Measurements from ENCODE around the gene DMC1. TPM values are rescaled to one million over a fixed set of nuclear protein-coding genes. Genes with fewer than 3 reads are reported as not detected.

DMC1 gene
- total and polyA plus RNA-seq, 10 of the 15 experiments (the other 5 are each of a cell fraction or from before 2014, with no cell fraction given): 1.0 to 21.0 (median 4.5) TPM

- TF ChIP-seq USF2 (IDR thresholded peaks at IDR 0.05; ENCODE audit: borderline replicate concordance, low read depth, low read length): no peak
- no peak for TF ChIP-seq BCL11A (IDR thresholded peaks at IDR 0.05; ENCODE audit: low read depth, low read length)
Observed at GRCh38 chr22:38469306-38469781, 100.6 kb downstream of the DMC1 start (continued).

Other genes with a start within 250 kb of the DMC1 start
Only the 7 nearest of the 10 such genes appear.
- gene KCNJ4, start 115.0 kb downstream of the DMC1 start, total RNA-seq (2014; rRNA removed): not detected in 2 replicates
- gene KCNJ4, start 115.0 kb downstream of the DMC1 start, total RNA-seq (2014; rRNA removed; fragmentation: Illumina TruSeq; extraction: Trizol): not detected in 2 replicates
- gene KCNJ4, start 115.0 kb downstream of the DMC1 start, total RNA-seq (2021): not detected in 2 replicates
- not detected in 2 replicates for gene KCNJ4, start 115.0 kb downstream of the DMC1 start, polyA plus RNA-seq (2011; rRNA removed)
- not detected in 2 replicates for gene KCNJ4, start 115.0 kb downstream of the DMC1 start, polyA plus RNA-seq (2014; fragmentation: Illumina TruSeq; extraction: Trizol)
- not detected for gene KCNJ4, start 115.0 kb downstream of the DMC1 start, polyA plus RNA-seq (2014; fragmentation: Nextera tagmentation; extraction: Ambion mirVana)
- gene KCNJ4, start 115.0 kb downstream of the DMC1 start, polyA plus RNA-seq (2014; rRNA removed): not detected in 2 replicates
- gene KCNJ4, start 115.0 kb downstream of the DMC1 start, polyA plus RNA-seq (2016; fragmentation: Nextera tagmentation; extraction: Ambion mirVana): not detected
- 0.45 TPM in 1 of 2 replicates, not detected in the other for gene KDELR3, start 102.1 kb downstream of the DMC1 start, total RNA-seq (2014; rRNA removed)
- 0.18 TPM in 1 of 2 replicates, not detected in the other for gene KDELR3, start 102.1 kb downstream of the DMC1 start, total RNA-seq (2014; rRNA removed; fragmentation: Illumina TruSeq; extraction: Trizol)
- gene KDELR3, start 102.1 kb downstream of the DMC1 start, total RNA-seq (2021): 0.18 and 0.19 TPM in 2 replicates
- gene KDELR3, start 102.1 kb downstream of the DMC1 start, polyA plus RNA-seq (2011; rRNA removed): 0.98 and 1.4 TPM in 2 replicates
- gene KDELR3, start 102.1 kb downstream of the DMC1 start, polyA plus RNA-seq (2014; fragmentation: Illumina TruSeq; extraction: Trizol): 0.25 and 0.43 TPM in 2 replicates
- under 1 TPM; 0.24 TPM for gene KDELR3, start 102.1 kb downstream of the DMC1 start, polyA plus RNA-seq (2014; fragmentation: Nextera tagmentation; extraction: Ambion mirVana)
- gene KDELR3, start 102.1 kb downstream of the DMC1 start, polyA plus RNA-seq (2014; rRNA removed): 0.15 and 0.36 TPM in 2 replicates
- under 1 TPM; 0.32 to 0.36 TPM for gene KDELR3, start 102.1 kb downstream of the DMC1 start, polyA plus RNA-seq (2016; fragmentation: Nextera tagmentation; extraction: Ambion mirVana)
- 377 and 419 TPM in 2 replicates for gene DDX17, start 63.9 kb downstream of the DMC1 start, total RNA-seq (2014; rRNA removed)
- gene DDX17, start 63.9 kb downstream of the DMC1 start, total RNA-seq (2014; rRNA removed; fragmentation: Illumina TruSeq; extraction: Trizol): 223 and 233 TPM in 2 replicates
- 340 and 342 TPM in 2 replicates for gene DDX17, start 63.9 kb downstream of the DMC1 start, total RNA-seq (2021)
- gene DDX17, start 63.9 kb downstream of the DMC1 start, polyA plus RNA-seq (2011; rRNA removed): 778 and 793 TPM in 2 replicates
- gene DDX17, start 63.9 kb downstream of the DMC1 start, polyA plus RNA-seq (2014; fragmentation: Illumina TruSeq; extraction: Trizol): 310 and 395 TPM in 2 replicates
- 10 to 100 TPM; 47.1 to 91.4 TPM for gene DDX17, start 63.9 kb downstream of the DMC1 start, polyA plus RNA-seq (2014; fragmentation: Nextera tagmentation; extraction: Ambion mirVana)
- gene DDX17, start 63.9 kb downstream of the DMC1 start, polyA plus RNA-seq (2014; rRNA removed): 430 and 457 TPM in 2 replicates
- 10 to 100 TPM; 25.2 to 30.9 TPM for gene DDX17, start 63.9 kb downstream of the DMC1 start, polyA plus RNA-seq (2016; fragmentation: Nextera tagmentation; extraction: Ambion mirVana)
- under 0.01 and 0.11 TPM in 2 replicates for gene FAM227A, start 86.2 kb upstream of the DMC1 start, total RNA-seq (2014; rRNA removed)
- 0.14 and 0.18 TPM in 2 replicates for gene FAM227A, start 86.2 kb upstream of the DMC1 start, total RNA-seq (2014; rRNA removed; fragmentation: Illumina TruSeq; extraction: Trizol)
- 0.33 and 0.53 TPM in 2 replicates for gene FAM227A, start 86.2 kb upstream of the DMC1 start, total RNA-seq (2021)
- 0.22 and 0.45 TPM in 2 replicates for gene FAM227A, start 86.2 kb upstream of the DMC1 start, polyA plus RNA-seq (2011; rRNA removed)
- 0.06 and 0.28 TPM in 2 replicates for gene FAM227A, start 86.2 kb upstream of the DMC1 start, polyA plus RNA-seq (2014; fragmentation: Illumina TruSeq; extraction: Trizol)
- under 1 TPM; 0.02 to 0.11 TPM for gene FAM227A, start 86.2 kb upstream of the DMC1 start, polyA plus RNA-seq (2014; fragmentation: Nextera tagmentation; extraction: Ambion mirVana)
- gene FAM227A, start 86.2 kb upstream of the DMC1 start, polyA plus RNA-seq (2014; rRNA removed): 0.13 and 0.50 TPM in 2 replicates
- under 1 TPM; 0.29 to 0.59 TPM for gene FAM227A, start 86.2 kb upstream of the DMC1 start, polyA plus RNA-seq (2016; fragmentation: Nextera tagmentation; extraction: Ambion mirVana)
- 7.0 and 7.3 TPM in 2 replicates for gene CBY1, start 86.5 kb upstream of the DMC1 start, total RNA-seq (2014; rRNA removed)
- gene CBY1, start 86.5 kb upstream of the DMC1 start, total RNA-seq (2014; rRNA removed; fragmentation: Illumina TruSeq; extraction: Trizol): 7.0 and 7.4 TPM in 2 replicates
- 7.7 and 8.9 TPM in 2 replicates for gene CBY1, start 86.5 kb upstream of the DMC1 start, total RNA-seq (2021)
- 10.5 and 12.7 TPM in 2 replicates for gene CBY1, start 86.5 kb upstream of the DMC1 start, polyA plus RNA-seq (2011; rRNA removed)
- 13.0 TPM in 2 replicates for gene CBY1, start 86.5 kb upstream of the DMC1 start, polyA plus RNA-seq (2014; fragmentation: Illumina TruSeq; extraction: Trizol)
- gene CBY1, start 86.5 kb upstream of the DMC1 start, polyA plus RNA-seq (2014; fragmentation: Nextera tagmentation; extraction: Ambion mirVana): 10 to 100 TPM; 12.4 to 14.5 TPM
- gene CBY1, start 86.5 kb upstream of the DMC1 start, polyA plus RNA-seq (2014; rRNA removed): 9.5 and 11.4 TPM in 2 replicates
- 10 to 100 TPM; 16.8 to 18.6 TPM for gene CBY1, start 86.5 kb upstream of the DMC1 start, polyA plus RNA-seq (2016; fragmentation: Nextera tagmentation; extraction: Ambion mirVana)
- 97.3 and 107 TPM in 2 replicates for gene TOMM22, start 111.8 kb upstream of the DMC1 start, total RNA-seq (2014; rRNA removed)
- 87.8 and 92.6 TPM in 2 replicates for gene TOMM22, start 111.8 kb upstream of the DMC1 start, total RNA-seq (2014; rRNA removed; fragmentation: Illumina TruSeq; extraction: Trizol)
- 133 and 134 TPM in 2 replicates for gene TOMM22, start 111.8 kb upstream of the DMC1 start, total RNA-seq (2021)
- gene TOMM22, start 111.8 kb upstream of the DMC1 start, polyA plus RNA-seq (2011; rRNA removed): 71.8 and 89.6 TPM in 2 replicates
- 116 and 131 TPM in 2 replicates for gene TOMM22, start 111.8 kb upstream of the DMC1 start, polyA plus RNA-seq (2014; fragmentation: Illumina TruSeq; extraction: Trizol)
- 10 to 100 TPM; 37.6 to 62.2 TPM for gene TOMM22, start 111.8 kb upstream of the DMC1 start, polyA plus RNA-seq (2014; fragmentation: Nextera tagmentation; extraction: Ambion mirVana)
- gene TOMM22, start 111.8 kb upstream of the DMC1 start, polyA plus RNA-seq (2014; rRNA removed): 69.9 and 70.8 TPM in 2 replicates
- 100 to 1,000 TPM; 194 to 197 TPM for gene TOMM22, start 111.8 kb upstream of the DMC1 start, polyA plus RNA-seq (2016; fragmentation: Nextera tagmentation; extraction: Ambion mirVana)
- 50.4 and 65.1 TPM in 2 replicates for gene JOSD1, start 130.8 kb upstream of the DMC1 start, total RNA-seq (2014; rRNA removed)
- 37.1 and 37.9 TPM in 2 replicates for gene JOSD1, start 130.8 kb upstream of the DMC1 start, total RNA-seq (2014; rRNA removed; fragmentation: Illumina TruSeq; extraction: Trizol)
- gene JOSD1, start 130.8 kb upstream of the DMC1 start, total RNA-seq (2021): 48.1 and 53.4 TPM in 2 replicates
- 47.4 and 54.6 TPM in 2 replicates for gene JOSD1, start 130.8 kb upstream of the DMC1 start, polyA plus RNA-seq (2011; rRNA removed)
- gene JOSD1, start 130.8 kb upstream of the DMC1 start, polyA plus RNA-seq (2014; fragmentation: Illumina TruSeq; extraction: Trizol): 43.9 and 48.6 TPM in 2 replicates
- 10 to 100 TPM; 11.9 to 15.9 TPM for gene JOSD1, start 130.8 kb upstream of the DMC1 start, polyA plus RNA-seq (2014; fragmentation: Nextera tagmentation; extraction: Ambion mirVana)
- gene JOSD1, start 130.8 kb upstream of the DMC1 start, polyA plus RNA-seq (2014; rRNA removed): 50.0 and 50.8 TPM in 2 replicates
- 1 to 10 TPM; 6.2 to 7.8 TPM for gene JOSD1, start 130.8 kb upstream of the DMC1 start, polyA plus RNA-seq (2016; fragmentation: Nextera tagmentation; extraction: Ambion mirVana)

Data from GM12878 (cell line).